ENCODE results near the gene PRDM10.
A peak's percentile ranks its signal among the peaks of the same experiment; 100 is the strongest.

PRDM10 gene

GRCh38 chr11:129944696-129945095 lies 57.9 kb downstream of the PRDM10 start:
- no peak for DNase-seq

GRCh38 chr11:129943036-129943435 lies 59.6 kb downstream of the PRDM10 start:
- DNase-seq = peak; percentile 20

GRCh38 chr11:129939510-129939909 lies 63.1 kb downstream of the PRDM10 start:
- DNase-seq = no peak

- DNase-seq = no peak
Measured at GRCh38 chr11:129938764-129939163, 63.9 kb downstream of the PRDM10 start.

- no peak for DNase-seq
Measured at GRCh38 chr11:129937592-129938238, 64.9 kb downstream of the PRDM10 start.

GRCh38 chr11:129935723-129936122 lies 66.9 kb downstream of the PRDM10 start:
- DNase-seq = no peak

GRCh38 chr11:129933891-129934290 lies 68.7 kb downstream of the PRDM10 start:
- DNase-seq = no peak

- no peak for DNase-seq
Measured at GRCh38 chr11:129933262-129933661, 69.4 kb downstream of the PRDM10 start.

- DNase-seq = no peak
Measured at GRCh38 chr11:129932381-129933067, 70.1 kb downstream of the PRDM10 start.

GRCh38 chr11:129930743-129931142 lies 71.9 kb downstream of the PRDM10 start:
- DNase-seq = no peak

- DNase-seq = no peak
Measured at GRCh38 chr11:129930296-129930695, 72.3 kb downstream of the PRDM10 start.

GRCh38 chr11:129929721-129930120 lies 72.9 kb downstream of the PRDM10 start:
- DNase-seq = no peak

- DNase-seq = no peak
Measured at GRCh38 chr11:129928923-129929692, 73.5 kb downstream of the PRDM10 start.

GRCh38 chr11:129922674-129923073 lies 80.0 kb downstream of the PRDM10 start:
- DNase-seq = no peak

GRCh38 chr11:129918361-129918760 lies 84.3 kb downstream of the PRDM10 start:
- no peak for DNase-seq

- DNase-seq = no peak
Measured at GRCh38 chr11:129917231-129917630, 85.4 kb downstream of the PRDM10 start.

GRCh38 chr11:129911298-129911697 lies 91.3 kb downstream of the PRDM10 start:
- DNase-seq = no peak

GRCh38 chr11:129910360-129910759 lies 92.3 kb downstream of the PRDM10 start:
- DNase-seq = no peak

- DNase-seq = no peak
Measured at GRCh38 chr11:129905402-129905801, 97.2 kb downstream of the PRDM10 start.

- DNase-seq = peak; percentile 72
Measured at GRCh38 chr11:129896062-129896461, 106.6 kb downstream of the PRDM10 start.

GRCh38 chr11:129895126-129896041 lies 107.3 kb downstream of the PRDM10 start, which contains the start of gene NFRKB:
NFRKB (minus strand) TSS chr11:129895578; CDS start chr11:129892849, 2,729 bp downstream.
- DNase-seq = peak; percentile 93

- DNase-seq = peak; percentile 66
Measured at GRCh38 chr11:129894278-129895125, 108.1 kb downstream of the PRDM10 start.

Measured in OCI-M1 (cell line).